Prostate gland (tissue), 2 donors: ENCODE measurements around the gene EIF4E. TPM values are rescaled to one million over a fixed set of nuclear protein-coding genes. Genes with fewer than 3 reads are reported as not detected.

ENCODE experiments used
- DNase-seq: peaks from one replicate; pipeline ENCODE4 v3.0.0-alpha.2; 2019; ENCODE audit warnings: low spot score
- H3K27ac ChIP-seq, 2 donors: fragments of 200-600 bp; sonication (generic); 2 replicates each; pipeline ENCODE4 v1.5.1; 2017 to 2019
- H3K27me3 ChIP-seq: fragments of 200-600 bp; sonication (generic); replicated peaks from 2 replicates; pipeline ENCODE4 v1.5.1; 2019; ENCODE audit not compliant: insufficient read depth
- H3K36me3 ChIP-seq, 2 donors: fragments of 200-600 bp; sonication (generic); 1 replicate in 1 of 2; 2 replicates in 1 of 2; pipeline versions ENCODE4 v1.5.1 to v1.8.1; 2017 to 2019
- H3K4me1 ChIP-seq: fragments of 200-600 bp; sonication (generic); replicated peaks from 2 replicates; pipeline ENCODE4 v1.5.1; 2019
- H3K4me3 ChIP-seq, 2 donors: fragments of 200-600 bp; sonication (generic); 2 replicates each; pipeline ENCODE4 v1.5.1; 2017 to 2019
- H3K9me3 ChIP-seq: fragments of 200-600 bp; sonication (generic); 2 replicates; pipeline ENCODE4 v1.5.1; 2017
- CTCF ChIP-seq, 4 experiments: fragments of 200-600 bp in 2 of 4; fragments of 450-650 bp in 2 of 4; sonication (generic) in 2 of 4; IDR thresholded peaks; 1 replicate in 3 of 4; 2 replicates in 1 of 4; pipeline ENCODE4 v1.5.1; 2016 to 2019; ENCODE audit warnings: antibody characterized with exemption in 4 of 4, mild to moderate bottlenecking in 2 of 4, moderate library complexity in 2 of 4
- POLR2A ChIP-seq: fragments of 450-650 bp; IDR thresholded peaks from one replicate; pipeline ENCODE4 v1.6.1; 2016; ENCODE audit warnings: antibody characterized with exemption, mild to moderate bottlenecking
- POLR2AphosphoS5 ChIP-seq: sonication (generic); formaldehyde crosslinking; IDR thresholded peaks from one replicate; pipeline ENCODE4 v1.6.1; 2017; ENCODE audit warnings: antibody characterized with exemption
- WGBS: methylation state at CpG from one replicate; pipeline ENCODE4 v1.1.5; 2018; 5-methylcytosine and 5-hydroxymethylcytosine counted together
- intact Hi-C: fragments of 100-400 bp; cut with DNase I; formaldehyde crosslinking; loops from one replicate; pipeline ENCODE4 v1.14.2; 2022
- total RNA-seq, 2 donors: library from RNA; depleted of rRNA; stranded (reverse); fragments of >200 nt; gene quantifications; one replicate each; pipeline ENCODE4 v1.1.0, GENCODE V29; 2016

Gene EIF4E
- total RNA-seq, 2 donors from 2014 or later, result 46.8 to 70.9 TPM

- H3K4me3 ChIP-seq, result no peak overlapping the region
- H3K4me1 ChIP-seq, result no peaks in the 10 kb centered on the region
- intact Hi-C loops, result no loop called here
- no peak for DNase-seq
- H3K36me3 ChIP-seq, result no peaks in the 10 kb centered on the region
- no peaks in the 10 kb centered on the region for H3K9me3 ChIP-seq
- TF ChIP-seq CTCF (IDR thresholded peaks at IDR 0.05) (no peak), POLR2AphosphoS5 (no peak), POLR2A (no peak)
- WGBS, result 98% methylated on average over 3 of the region's 3 CpGs
- H3K27ac ChIP-seq, result no peak overlapping the region
- H3K27me3 ChIP-seq, result no peaks in the 10 kb centered on the region
Observed at GRCh38 chr4:98967786-98968329, 38.9 kb upstream of the EIF4E start.

- DNase-seq, result no peak
- 92% methylated on average over 3 of the region's 3 CpGs for WGBS
- Histone ChIP-seq H3K4me3 (no peak overlapping the region), H3K27ac (no peak overlapping the region), H3K4me1 (no peaks in the 10 kb centered on the region), H3K27me3 (no peaks in the 10 kb centered on the region), H3K36me3 (no peaks in the 10 kb centered on the region), H3K9me3 (no peaks in the 10 kb centered on the region)
- intact Hi-C loops, result no loop called here
- no peak for TF ChIP-seq POLR2A
- TF ChIP-seq POLR2AphosphoS5, result no peak
- TF ChIP-seq CTCF (IDR thresholded peaks at IDR 0.05), result no peak
Observed at GRCh38 chr4:98966926-98967325, 38.0 kb upstream of the EIF4E start.

GRCh38 chr4:98963538-98964433 lies 34.9 kb upstream of the EIF4E start:
- H3K27ac ChIP-seq, result no peak overlapping the region
- no peaks in the 10 kb centered on the region for H3K27me3 ChIP-seq
- TF ChIP-seq POLR2AphosphoS5 (peak; percentile 53), POLR2A (no peak)
- intact Hi-C loops, result no loop called here
- peak; percentile 15 for DNase-seq
- no peaks in the 10 kb centered on the region for H3K9me3 ChIP-seq
- 58% methylated on average over 5 of the region's 5 CpGs for WGBS
- no peaks in the 10 kb centered on the region for H3K4me1 ChIP-seq
- H3K36me3 ChIP-seq, result no peaks in the 10 kb centered on the region
- no peak overlapping the region for H3K4me3 ChIP-seq

- no peak for DNase-seq
- H3K27me3 ChIP-seq, result no peaks in the 10 kb centered on the region
- H3K36me3 ChIP-seq, result no peaks in the 10 kb centered on the region
- no peaks in the 10 kb centered on the region for H3K4me1 ChIP-seq
- H3K9me3 ChIP-seq, result no peaks in the 10 kb centered on the region
- TF ChIP-seq POLR2AphosphoS5, result no peak
- no peak for TF ChIP-seq POLR2A
- TF ChIP-seq CTCF (IDR thresholded peaks at IDR 0.05), result no peak
- intact Hi-C loops, result no loop called here
- H3K27ac ChIP-seq, result no peak overlapping the region
- no peak overlapping the region for H3K4me3 ChIP-seq
- 94% methylated on average over 2 of the region's 2 CpGs for WGBS
Observed at GRCh38 chr4:98961770-98962169, 32.8 kb upstream of the EIF4E start.

GRCh38 chr4:98959411-98959810 lies 30.5 kb upstream of the EIF4E start:
- no peak for TF ChIP-seq POLR2AphosphoS5
- TF ChIP-seq CTCF (IDR thresholded peaks at IDR 0.05), result no peak
- TF ChIP-seq POLR2A, result no peak
- Histone ChIP-seq H3K4me1 (no peaks in the 10 kb centered on the region), H3K27ac (no peak overlapping the region), H3K9me3 (no peaks in the 10 kb centered on the region), H3K27me3 (no peaks in the 10 kb centered on the region), H3K4me3 (no peak overlapping the region), H3K36me3 (no peaks in the 10 kb centered on the region)
- DNase-seq, result no peak
- intact Hi-C loops, result no loop called here
- 93% methylated on average over 2 of the region's 2 CpGs for WGBS
